GM19395 (cell line): ENCODE data around the gene MAP2K6.
"Not testable (repeated sequence)": the region's sequence is repeated elsewhere in the genome, so short reads cannot be mapped to it uniquely, and the experiment has no call there.

ENCODE experiments used
- ATAC-seq: cut with Tn5 transposase; IDR thresholded peaks from one replicate; pipeline ENCODE4 v1.9.1; 2021; ENCODE audit warnings: mild to moderate bottlenecking, moderate library complexity; ENCODE audit not compliant: unreplicated experiment

Gene MAP2K6

GRCh38 chr17:69454051-69454450, 39.6 kb downstream of the MAP2K6 start:
- ATAC-seq: no peak

GRCh38 chr17:69455040-69455439, 40.5 kb downstream of the MAP2K6 start:
- ATAC-seq: no peak

- ATAC-seq: peak; percentile 80
Observed at GRCh38 chr17:69457603-69458002, 43.1 kb downstream of the MAP2K6 start.

- no peak for ATAC-seq
Observed at GRCh38 chr17:69460963-69461922, 46.7 kb downstream of the MAP2K6 start.

- no peak for ATAC-seq
Observed at GRCh38 chr17:69461951-69462369, 47.5 kb downstream of the MAP2K6 start.

- no peak for ATAC-seq
Observed at GRCh38 chr17:69462882-69463281, 48.4 kb downstream of the MAP2K6 start.

GRCh38 chr17:69466451-69466850, 52.0 kb downstream of the MAP2K6 start:
- ATAC-seq: no peak

- no peak for ATAC-seq
Observed at GRCh38 chr17:69466905-69467667, 52.6 kb downstream of the MAP2K6 start.

- ATAC-seq: no peak
Observed at GRCh38 chr17:69468207-69468606, 53.7 kb downstream of the MAP2K6 start.

- ATAC-seq: no peak
Observed at GRCh38 chr17:69470702-69471101, 56.2 kb downstream of the MAP2K6 start.

- no peak for ATAC-seq
Observed at GRCh38 chr17:69471406-69471805, 56.9 kb downstream of the MAP2K6 start.

GRCh38 chr17:69473841-69474831, 59.6 kb downstream of the MAP2K6 start:
- ATAC-seq: no peak

- ATAC-seq: no peak
Observed at GRCh38 chr17:69477204-69477902, 62.9 kb downstream of the MAP2K6 start.

- no peak for ATAC-seq
Observed at GRCh38 chr17:69477903-69478266, 63.4 kb downstream of the MAP2K6 start.

GRCh38 chr17:69478916-69479315, 64.4 kb downstream of the MAP2K6 start:
- no peak for ATAC-seq

GRCh38 chr17:69479756-69480155, 65.3 kb downstream of the MAP2K6 start:
- not testable (repeated sequence) for ATAC-seq

GRCh38 chr17:69480245-69480644, 65.7 kb downstream of the MAP2K6 start:
- no peak for ATAC-seq

GRCh38 chr17:69485251-69485661, 70.8 kb downstream of the MAP2K6 start:
- ATAC-seq: no peak

- no peak for ATAC-seq
Observed at GRCh38 chr17:69485901-69486643, 71.6 kb downstream of the MAP2K6 start.
